Cardiac septum (tissue), 1 donor: ENCODE results near the gene CRAMP1. TPM values are rescaled to one million over a fixed set of nuclear protein-coding genes. Genes with fewer than 3 reads are reported as not detected.

Experiments
- DNase-seq: peaks from one replicate; pipeline ENCODE4 v3.0.0-alpha.2; 2020; ENCODE audit warnings: low spot score
- intact Hi-C: fragments of 100-400 bp; cut with DNase I; formaldehyde crosslinking; loops from one replicate; pipeline ENCODE4 v1.14.0; 2022
- total RNA-seq: library from RNA; stranded (reverse); fragmentation: NEBNext Ultra II Directional; extraction: Animal tissue kit (Norgen Biotek cat#: 25700); gene quantifications from one replicate; pipeline ENCODE4 v1.2.1, GENCODE V29; 2021
- donor health status: DM: no; HTN: no; CAD: no.

Gene CRAMP1
- total RNA-seq, 1 donor from 2014 or later = 12.4 TPM

GRCh38 chr16:1723450-1724147 is 111.4 kb downstream of the CRAMP1 start:
- intact Hi-C loops = no loop called here
- DNase-seq = no peak

GRCh38 chr16:1724491-1724890 is 112.3 kb downstream of the CRAMP1 start:
- no peak for DNase-seq
- intact Hi-C loops = no loop called here

- intact Hi-C loops = no loop called here
- DNase-seq = no peak
These were observed 114.7 kb downstream of the CRAMP1 start for GRCh38 chr16:1726661-1727502.

Other genes starting within 250 kb of the CRAMP1 start
- 7.4 TPM for gene UNKL, start 197.7 kb upstream of the CRAMP1 start, total RNA-seq
- gene UQCC4, start 191.6 kb upstream of the CRAMP1 start, total RNA-seq = 11.6 TPM
- not detected for gene PERCC1, start 181.3 kb upstream of the CRAMP1 start, total RNA-seq
- gene CCDC154, start 167.8 kb upstream of the CRAMP1 start, total RNA-seq = 0.94 TPM
- gene CLCN7, start 137.3 kb upstream of the CRAMP1 start, total RNA-seq = 39.8 TPM
- not detected for gene PTX4, start 123.4 kb upstream of the CRAMP1 start, total RNA-seq
- 17.7 TPM for gene TELO2, start 119.0 kb upstream of the CRAMP1 start, total RNA-seq
- 19.8 TPM for gene TMEM204, start 78.7 kb upstream of the CRAMP1 start, total RNA-seq
- gene IFT140, start 288 bp upstream of the CRAMP1 start, total RNA-seq = 10.5 TPM
- 26.2 TPM for gene JPT2, start 65.9 kb downstream of the CRAMP1 start, total RNA-seq
- 71.4 TPM for gene MAPK8IP3, start 93.8 kb downstream of the CRAMP1 start, total RNA-seq
- gene NME3, start 159.2 kb downstream of the CRAMP1 start, total RNA-seq = 31.7 TPM
- gene EME2, start 160.4 kb downstream of the CRAMP1 start, total RNA-seq = 14.9 TPM
- 63.4 TPM for gene MRPS34, start 160.8 kb downstream of the CRAMP1 start, total RNA-seq
- gene SPSB3, start 170.2 kb downstream of the CRAMP1 start, total RNA-seq = 24.2 TPM
- gene NUBP2, start 170.6 kb downstream of the CRAMP1 start, total RNA-seq = 32.3 TPM
- gene IGFALS, start 181.3 kb downstream of the CRAMP1 start, total RNA-seq = 0.19 TPM
- gene HAGH, start 214.5 kb downstream of the CRAMP1 start, total RNA-seq = 166 TPM
- gene FAHD1, start 214.8 kb downstream of the CRAMP1 start, total RNA-seq = 20.5 TPM